Stimulated activated naive CD4-positive, alpha-beta T cell (primary cell): ENCODE results near the gene MRPS10.
"Not testable (repeated sequence)": the region's sequence is repeated elsewhere in the genome, so short reads cannot be mapped to it uniquely, and the experiment has no call there.

Experiments
- DNase-seq, 6 experiments: peaks; one replicate each; lab custom pipeline; 2025; lab: John Stamatoyannopoulos, UW

MRPS10 gene

DNA sequence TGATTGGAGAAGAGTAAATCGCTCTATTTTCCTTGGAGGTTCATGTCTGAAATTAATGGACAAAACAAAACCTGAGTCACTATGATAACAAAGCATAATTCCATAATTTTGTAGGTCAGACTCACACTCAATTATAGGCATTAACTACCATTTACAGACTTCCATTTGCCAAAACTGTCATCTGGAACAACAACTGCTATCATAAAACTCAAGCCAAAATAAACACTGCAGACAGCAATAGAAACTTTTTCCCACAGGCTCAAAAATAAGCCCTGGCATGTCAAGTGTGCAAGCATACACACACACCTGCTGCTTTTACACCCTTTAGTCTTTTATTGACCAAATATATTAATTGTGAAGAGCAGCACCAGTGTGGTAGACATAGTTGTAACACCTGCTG is 7.1 kb downstream of the MRPS10 start:
- no peak for DNase-seq

DNA sequence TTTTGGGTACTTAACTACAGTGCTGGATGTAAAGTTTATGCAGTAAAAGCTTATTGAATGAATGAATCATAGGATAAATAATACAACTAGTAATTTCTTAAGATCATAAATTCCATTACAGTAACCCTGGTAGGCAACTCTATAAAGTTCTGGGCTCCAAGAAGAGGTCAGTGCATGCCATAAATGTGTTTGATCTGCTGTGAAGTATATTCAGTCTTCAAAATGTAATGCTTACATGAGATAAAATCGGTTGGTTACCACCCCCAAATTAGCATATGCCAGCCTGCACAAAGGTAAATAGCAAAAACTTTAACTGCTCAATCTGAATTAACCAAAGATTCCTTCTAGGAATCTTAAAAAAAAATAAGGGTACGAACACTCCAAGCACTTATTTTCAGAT is 10.1 kb downstream of the MRPS10 start:
- not testable (repeated sequence) for DNase-seq

DNA sequence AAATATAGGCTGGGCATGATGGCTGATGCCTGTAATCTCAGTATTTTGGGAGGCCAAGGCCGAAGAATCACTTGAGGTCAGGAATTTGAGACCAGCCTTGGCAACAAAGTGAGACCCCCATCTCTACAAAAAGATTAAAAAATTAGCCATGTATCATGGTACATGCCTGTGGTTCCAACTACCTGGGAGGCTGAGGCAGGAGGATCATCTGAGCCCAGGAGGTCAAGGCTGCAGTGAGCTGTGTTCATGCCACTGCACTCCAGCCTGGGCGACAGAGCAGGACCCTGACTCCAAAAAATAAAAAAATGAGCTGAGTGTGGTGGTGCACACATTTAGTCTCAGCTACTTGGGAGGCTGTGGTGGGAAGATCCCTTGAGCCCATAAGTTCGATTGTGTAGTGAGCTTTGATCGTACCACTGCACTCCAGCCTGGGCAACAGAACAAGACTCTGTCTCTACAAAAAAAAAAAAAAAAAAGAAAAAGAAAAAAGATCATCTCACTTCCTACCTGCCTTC is 12.8 kb downstream of the MRPS10 start:
- no peak for DNase-seq

- no peak for DNase-seq
Observed at GRCh38 chr6:42203183-42203582, 14.5 kb downstream of the MRPS10 start.

GRCh38 chr6:42202131-42202915 is 15.3 kb downstream of the MRPS10 start:
- not testable (repeated sequence) for DNase-seq

- DNase-seq, result no peak
Observed at GRCh38 chr6:42201382-42201781, 16.3 kb downstream of the MRPS10 start.

- no peak for DNase-seq
Observed at GRCh38 chr6:42200035-42200434, 17.6 kb downstream of the MRPS10 start.

- no peak for DNase-seq
Observed at GRCh38 chr6:42199106-42199981, 18.3 kb downstream of the MRPS10 start.

DNA sequence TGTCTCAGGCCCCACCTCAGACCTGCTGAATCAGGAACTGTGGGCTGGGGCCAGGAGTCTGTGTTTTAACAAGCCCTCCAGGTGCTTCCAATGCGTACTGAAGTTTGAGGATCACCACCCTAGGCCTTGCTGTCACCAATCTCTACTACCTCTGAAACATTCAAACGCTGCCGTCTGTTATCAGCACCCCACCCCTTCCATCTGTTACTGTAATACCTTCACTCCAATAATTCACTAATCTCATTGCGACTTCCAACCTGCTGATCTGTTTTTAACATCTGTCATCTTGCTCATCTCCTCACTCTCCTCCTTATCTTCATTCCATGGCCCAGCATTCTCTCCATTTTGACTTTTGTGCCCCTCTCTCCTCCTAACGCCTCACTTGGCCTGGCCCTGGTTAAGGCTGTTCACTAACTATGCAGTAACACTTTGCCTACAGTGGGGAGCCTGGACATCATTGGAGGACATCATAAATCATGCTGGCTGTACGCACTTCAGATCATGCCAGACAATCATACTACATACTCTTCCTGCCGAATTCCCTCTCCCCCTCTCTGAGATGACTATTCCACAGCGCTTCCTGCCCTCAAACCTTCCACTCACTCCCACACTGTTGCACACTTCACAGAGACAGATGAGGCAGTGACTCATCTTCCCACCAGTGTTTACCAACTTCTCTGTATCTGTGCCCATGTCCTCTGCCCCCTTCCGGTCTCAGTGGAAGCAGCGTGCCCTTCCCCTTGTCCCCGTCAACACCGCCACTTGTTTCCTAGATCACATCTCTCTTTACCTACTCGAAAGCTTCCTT is 19.9 kb downstream of the MRPS10 start:
- DNase-seq, result no peak

DNA sequence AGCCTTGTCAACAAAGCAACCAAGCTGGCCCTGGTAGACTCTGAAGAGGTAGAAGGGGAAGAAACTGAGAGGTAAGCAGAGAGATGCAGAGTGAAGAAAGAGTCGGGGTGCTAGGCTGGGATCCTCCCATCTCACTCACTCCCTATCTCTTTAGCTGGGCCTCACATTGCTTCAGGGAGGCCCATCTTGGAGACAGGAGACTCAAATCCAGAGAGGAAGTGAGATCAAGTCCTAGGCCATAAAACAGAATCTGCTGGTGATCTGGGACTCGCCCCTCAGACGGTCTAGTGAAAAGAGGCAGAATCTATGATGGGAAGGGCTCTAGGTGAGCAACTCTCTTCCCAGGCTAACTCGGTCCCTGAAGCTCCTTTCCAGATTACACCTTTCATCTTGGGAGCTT is 22.2 kb downstream of the MRPS10 start:
- no peak for DNase-seq

- DNase-seq, result no peak
Observed at GRCh38 chr6:42194056-42194455, 23.6 kb downstream of the MRPS10 start.

DNA sequence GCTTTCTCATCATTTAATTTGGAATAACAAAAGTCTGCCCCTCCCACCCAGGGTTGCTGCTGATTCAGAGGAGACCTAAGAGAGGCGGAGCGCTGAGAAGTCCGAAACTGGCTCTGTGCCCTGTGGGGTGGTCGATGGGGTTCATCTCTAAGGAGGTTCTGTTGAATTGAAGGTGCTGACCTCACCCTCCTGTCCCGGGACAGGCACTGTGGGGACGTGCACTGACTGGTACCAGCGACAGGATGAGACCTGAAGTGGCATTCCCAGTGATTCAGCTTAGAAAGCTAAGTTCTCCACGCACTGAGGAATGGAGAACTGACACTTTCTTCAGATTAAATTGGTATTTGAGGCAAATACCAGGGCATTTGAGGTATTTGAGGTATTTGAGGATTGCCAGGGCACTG is 24.2 kb downstream of the MRPS10 start:
- no peak for DNase-seq

- not testable (repeated sequence) for DNase-seq
Observed at GRCh38 chr6:42192385-42192784, 25.3 kb downstream of the MRPS10 start.

GRCh38 chr6:42190554-42191183 is 27.0 kb downstream of the MRPS10 start:
- DNase-seq, result no peak

GRCh38 chr6:42188406-42188805 is 29.3 kb downstream of the MRPS10 start:
- no peak for DNase-seq

DNA sequence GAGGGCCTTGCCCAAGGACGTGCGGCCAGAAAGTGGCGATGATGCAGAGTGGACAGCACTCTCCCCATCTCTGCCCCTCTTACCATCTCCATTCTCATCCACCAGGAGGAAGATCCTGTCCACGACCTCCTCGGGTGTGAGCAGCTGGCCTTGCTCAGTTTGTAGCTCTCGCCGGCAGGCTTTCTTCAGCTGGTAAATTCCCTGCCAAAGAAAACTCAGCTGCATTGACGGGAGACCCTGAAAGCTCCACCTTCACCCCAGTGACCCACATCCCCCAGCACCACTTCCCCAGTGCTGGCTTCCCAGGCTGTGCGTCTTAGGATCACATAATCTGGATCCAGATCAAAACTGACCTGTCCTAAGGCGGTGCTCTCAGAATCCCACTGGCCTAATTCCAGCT is 32.1 kb downstream of the MRPS10 start:
- no peak for DNase-seq

DNA sequence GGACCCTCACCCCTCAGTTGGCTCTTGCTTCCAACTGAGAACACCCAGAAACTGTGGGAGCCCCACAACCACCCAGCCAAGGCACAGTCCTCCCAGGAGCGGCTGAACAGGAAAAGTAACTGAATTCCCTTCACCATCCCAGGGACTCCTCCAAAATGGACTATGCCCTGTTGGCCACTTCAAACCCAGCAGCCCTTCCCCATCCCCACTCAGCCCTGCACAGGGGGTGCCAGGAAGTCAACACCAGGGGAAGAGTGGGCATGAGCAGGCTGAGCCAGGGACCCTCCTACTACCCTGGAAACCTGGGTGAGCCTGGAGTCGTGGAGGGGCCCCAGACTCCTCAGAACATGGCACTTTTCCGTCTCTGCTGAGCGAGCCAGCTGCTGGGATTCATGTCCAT is 33.2 kb downstream of the MRPS10 start:
- no peak for DNase-seq

- no peak for DNase-seq
Observed at GRCh38 chr6:42182101-42182500, 35.6 kb downstream of the MRPS10 start.

DNA sequence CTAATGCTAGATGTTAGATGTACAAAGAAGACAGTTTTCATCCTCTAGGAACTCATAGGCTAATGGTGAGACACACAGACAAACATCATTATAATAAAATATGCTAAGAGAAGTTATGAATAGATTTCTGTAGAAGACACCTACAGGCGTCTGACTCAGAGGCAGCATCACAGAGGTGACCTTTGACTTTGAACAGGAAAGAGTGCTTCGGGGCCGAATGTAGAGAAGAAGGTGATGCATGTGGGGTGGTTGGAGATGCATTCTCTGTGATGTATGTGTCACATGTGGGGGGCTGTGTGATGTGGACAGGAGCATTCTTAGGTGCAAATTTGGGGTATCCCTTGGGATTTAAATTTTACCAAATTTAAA is 37.7 kb downstream of the MRPS10 start:
- no peak for DNase-seq

DNA sequence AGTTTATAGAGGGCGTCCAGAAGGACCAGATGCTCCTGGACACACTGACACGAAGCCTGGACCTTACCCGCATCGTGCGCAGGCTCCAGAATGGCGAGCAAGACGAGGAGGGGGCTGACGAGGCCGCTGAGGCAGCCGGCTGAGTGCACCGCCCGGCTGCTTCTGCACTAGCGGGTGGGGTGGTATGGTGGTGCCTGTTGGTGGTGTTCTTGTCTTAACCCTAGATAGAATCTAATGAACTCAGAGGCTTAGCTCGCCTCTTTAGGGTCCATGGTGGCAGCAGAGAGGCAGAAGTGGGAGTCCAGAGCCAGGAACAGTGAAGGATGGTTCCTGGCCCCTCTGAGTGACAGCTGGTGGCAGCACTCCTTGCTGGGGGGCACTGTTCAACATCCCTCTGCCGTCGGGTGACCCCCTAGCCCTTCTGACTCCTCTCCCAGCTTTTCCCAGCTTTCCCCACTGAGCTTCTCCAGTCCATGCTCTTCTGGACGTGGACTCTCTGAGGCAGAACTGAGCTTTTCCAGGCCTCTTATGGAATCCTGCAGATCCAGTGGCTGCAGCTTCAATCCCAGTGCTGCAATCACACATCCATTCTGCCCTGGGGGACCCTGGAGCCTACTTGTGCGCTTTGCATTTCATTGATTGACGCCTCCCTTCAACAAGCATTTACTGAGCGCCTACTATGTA is 38.3 kb downstream of the MRPS10 start:
- DNase-seq, result no peak
